Ishikawa (cell line): ENCODE measurements around the gene CHRNA1.
A peak's percentile ranks its signal among the peaks of the same experiment; 100 is the strongest.

ENCODE experiments used
- CEBPB ChIP-seq: IDR thresholded peaks from 2 replicates; pipeline ENCODE4 v1.6.1; 2012
- CREB1 ChIP-seq: IDR thresholded peaks from 2 replicates; pipeline ENCODE4 v1.6.1; 2012; ENCODE audit warnings: low read depth
- EGR1 ChIP-seq: IDR thresholded peaks from 2 replicates; pipeline ENCODE4 v1.6.1; 2012
- EP300 ChIP-seq: IDR thresholded peaks from 2 replicates; pipeline ENCODE4 v1.6.1; 2012; ENCODE audit warnings: borderline replicate concordance
- FOXM1 ChIP-seq: IDR thresholded peaks from 2 replicates; pipeline ENCODE4 v1.6.1; 2012; ENCODE audit warnings: low read depth, borderline replicate concordance
- NFIC ChIP-seq: IDR thresholded peaks from 2 replicates; pipeline ENCODE4 v1.6.1; 2012
- RAD21 ChIP-seq: IDR thresholded peaks from 2 replicates; pipeline ENCODE4 v1.6.1; 2012; ENCODE audit warnings: low read depth
- TAF1 ChIP-seq: IDR thresholded peaks from 2 replicates; pipeline ENCODE4 v1.6.1; 2012; ENCODE audit warnings: low read depth, mild to moderate bottlenecking
- TCF12 ChIP-seq: IDR thresholded peaks from 2 replicates; pipeline ENCODE4 v1.6.1; 2012; ENCODE audit warnings: low read depth
- TEAD4 ChIP-seq: IDR thresholded peaks from 2 replicates; pipeline ENCODE4 v1.6.1; 2012
- YY1 ChIP-seq: IDR thresholded peaks from 2 replicates; pipeline ENCODE4 v1.6.1; 2012; ENCODE audit warnings: low read depth
- ZBTB7A ChIP-seq: IDR thresholded peaks from 2 replicates; pipeline ENCODE4 v1.6.1; 2012; ENCODE audit warnings: low read depth
- TF ChIP-seq, protein P1 (sequence below): IDR thresholded peaks from 2 replicates; pipeline ENCODE4 v1.6.1; 2012
- TF ChIP-seq, protein P2 (sequence below): IDR thresholded peaks from 2 replicates; pipeline ENCODE4 v1.6.1; 2012
- TF ChIP-seq, protein P3 (sequence below): IDR thresholded peaks from 2 replicates; pipeline ENCODE4 v1.6.1; 2012; ENCODE audit warnings: low read depth, mild to moderate bottlenecking

Gene CHRNA1

DNA sequence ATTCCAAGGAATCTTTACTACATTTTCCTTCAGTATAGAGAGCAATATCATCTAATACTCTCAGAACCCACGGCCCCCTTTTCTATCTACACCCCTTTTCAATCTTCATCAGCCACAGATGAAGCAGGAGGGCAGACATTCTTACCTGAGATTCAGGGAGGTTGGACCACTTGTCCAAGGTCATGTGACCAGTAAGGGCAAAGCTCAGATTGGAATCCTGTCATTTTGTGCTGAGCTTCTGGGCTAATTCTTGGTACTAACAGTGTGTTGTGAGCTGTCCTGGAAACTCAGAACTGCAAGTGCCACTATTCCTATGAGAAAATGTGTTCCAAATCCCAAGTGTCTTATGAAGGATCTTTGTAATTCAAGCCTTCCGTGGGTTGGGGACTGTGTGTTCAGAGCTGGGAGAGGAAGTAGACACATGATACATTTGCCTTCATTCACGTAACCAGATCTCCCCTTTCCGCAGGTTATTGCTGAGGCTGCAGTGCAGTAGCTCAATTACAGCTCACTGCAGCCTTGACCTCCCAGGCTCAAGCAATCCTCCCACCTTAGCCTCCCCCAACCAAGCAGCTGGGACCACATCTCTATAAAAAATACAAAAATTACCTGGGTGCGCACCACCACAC, 3.3 kb downstream of the CHRNA1 start:
- TF ChIP-seq CREB1 (no peak), RAD21 (no peak)
- TF ChIP-seq, protein P1, sequence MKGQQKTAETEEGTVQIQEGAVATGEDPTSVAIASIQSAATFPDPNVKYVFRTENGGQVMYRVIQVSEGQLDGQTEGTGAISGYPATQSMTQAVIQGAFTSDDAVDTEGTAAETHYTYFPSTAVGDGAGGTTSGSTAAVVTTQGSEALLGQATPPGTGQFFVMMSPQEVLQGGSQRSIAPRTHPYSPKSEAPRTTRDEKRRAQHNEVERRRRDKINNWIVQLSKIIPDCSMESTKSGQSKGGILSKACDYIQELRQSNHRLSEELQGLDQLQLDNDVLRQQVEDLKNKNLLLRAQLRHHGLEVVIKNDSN: peak; percentile 54; the same call in 1 of the 2 replicates

DNA sequence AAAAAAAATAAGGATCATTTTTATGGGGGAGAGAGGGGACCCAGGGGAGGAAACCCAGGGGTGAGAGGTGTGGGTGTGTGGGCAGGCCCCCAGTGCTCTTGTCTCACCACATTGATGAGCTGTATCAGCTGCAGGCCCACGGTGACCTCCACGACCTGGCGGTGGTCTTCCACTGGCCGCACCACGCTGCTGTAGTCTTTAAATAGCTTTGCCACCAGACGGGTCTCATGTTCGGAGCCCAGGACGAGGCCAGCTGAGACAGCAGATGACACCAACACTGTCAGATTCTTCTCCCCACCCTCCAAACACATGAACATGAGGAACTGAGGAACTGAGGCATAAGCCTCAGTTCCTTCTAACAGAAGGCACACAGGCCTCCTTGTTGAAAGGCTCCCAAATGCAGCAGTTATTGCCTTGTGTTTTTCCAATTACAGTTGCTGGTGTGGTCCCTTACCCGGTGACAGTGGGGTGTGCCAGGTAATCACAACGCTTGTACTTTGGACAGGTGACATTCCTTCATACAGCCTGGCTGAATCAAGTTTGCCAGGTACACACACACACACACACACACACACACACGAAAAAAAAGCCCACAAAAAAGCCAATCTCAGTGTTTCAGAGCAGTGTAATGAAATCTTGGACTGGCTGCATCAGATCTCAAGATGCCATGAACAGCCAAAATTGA, 4.7 kb downstream of the CHRNA1 start:
- no peak for TF ChIP-seq NFIC
- no peak for TF ChIP-seq CREB1

DNA sequence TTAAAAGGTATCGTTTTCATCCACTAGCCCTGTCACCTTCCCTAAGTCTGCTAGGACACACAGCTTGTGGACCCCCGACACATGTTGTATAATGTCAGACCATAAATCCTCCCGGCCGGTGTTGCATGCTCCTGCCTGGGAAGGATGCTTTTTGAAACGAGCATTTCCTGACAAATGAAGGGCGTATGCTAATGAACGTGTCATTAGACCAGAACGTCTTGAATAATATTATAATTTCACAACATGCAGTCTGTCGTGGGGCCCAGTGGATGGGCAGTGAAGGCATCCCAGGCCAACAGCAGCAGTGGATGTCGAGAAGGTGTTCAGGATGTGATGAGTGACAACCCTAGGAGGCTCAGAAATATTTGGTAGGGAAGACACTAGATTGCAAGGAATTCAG, 7.5 kb downstream of the CHRNA1 start:
- TF ChIP-seq TAF1 (no peak), EP300 (no peak), CREB1 (no peak), TCF12 (no peak), TEAD4 (no peak), CEBPB (no peak), RAD21 (no peak), FOXM1 (no peak), EGR1 (no peak), NFIC (no peak), YY1 (no peak)
- TF ChIP-seq, protein P1: no peak
- TF ChIP-seq, protein P2, sequence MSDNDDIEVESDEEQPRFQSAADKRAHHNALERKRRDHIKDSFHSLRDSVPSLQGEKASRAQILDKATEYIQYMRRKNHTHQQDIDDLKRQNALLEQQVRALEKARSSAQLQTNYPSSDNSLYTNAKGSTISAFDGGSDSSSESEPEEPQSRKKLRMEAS: no peak
- TF ChIP-seq, protein P3, sequence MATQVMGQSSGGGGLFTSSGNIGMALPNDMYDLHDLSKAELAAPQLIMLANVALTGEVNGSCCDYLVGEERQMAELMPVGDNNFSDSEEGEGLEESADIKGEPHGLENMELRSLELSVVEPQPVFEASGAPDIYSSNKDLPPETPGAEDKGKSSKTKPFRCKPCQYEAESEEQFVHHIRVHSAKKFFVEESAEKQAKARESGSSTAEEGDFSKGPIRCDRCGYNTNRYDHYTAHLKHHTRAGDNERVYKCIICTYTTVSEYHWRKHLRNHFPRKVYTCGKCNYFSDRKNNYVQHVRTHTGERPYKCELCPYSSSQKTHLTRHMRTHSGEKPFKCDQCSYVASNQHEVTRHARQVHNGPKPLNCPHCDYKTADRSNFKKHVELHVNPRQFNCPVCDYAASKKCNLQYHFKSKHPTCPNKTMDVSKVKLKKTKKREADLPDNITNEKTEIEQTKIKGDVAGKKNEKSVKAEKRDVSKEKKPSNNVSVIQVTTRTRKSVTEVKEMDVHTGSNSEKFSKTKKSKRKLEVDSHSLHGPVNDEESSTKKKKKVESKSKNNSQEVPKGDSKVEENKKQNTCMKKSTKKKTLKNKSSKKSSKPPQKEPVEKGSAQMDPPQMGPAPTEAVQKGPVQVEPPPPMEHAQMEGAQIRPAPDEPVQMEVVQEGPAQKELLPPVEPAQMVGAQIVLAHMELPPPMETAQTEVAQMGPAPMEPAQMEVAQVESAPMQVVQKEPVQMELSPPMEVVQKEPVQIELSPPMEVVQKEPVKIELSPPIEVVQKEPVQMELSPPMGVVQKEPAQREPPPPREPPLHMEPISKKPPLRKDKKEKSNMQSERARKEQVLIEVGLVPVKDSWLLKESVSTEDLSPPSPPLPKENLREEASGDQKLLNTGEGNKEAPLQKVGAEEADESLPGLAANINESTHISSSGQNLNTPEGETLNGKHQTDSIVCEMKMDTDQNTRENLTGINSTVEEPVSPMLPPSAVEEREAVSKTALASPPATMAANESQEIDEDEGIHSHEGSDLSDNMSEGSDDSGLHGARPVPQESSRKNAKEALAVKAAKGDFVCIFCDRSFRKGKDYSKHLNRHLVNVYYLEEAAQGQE: no peak

DNA sequence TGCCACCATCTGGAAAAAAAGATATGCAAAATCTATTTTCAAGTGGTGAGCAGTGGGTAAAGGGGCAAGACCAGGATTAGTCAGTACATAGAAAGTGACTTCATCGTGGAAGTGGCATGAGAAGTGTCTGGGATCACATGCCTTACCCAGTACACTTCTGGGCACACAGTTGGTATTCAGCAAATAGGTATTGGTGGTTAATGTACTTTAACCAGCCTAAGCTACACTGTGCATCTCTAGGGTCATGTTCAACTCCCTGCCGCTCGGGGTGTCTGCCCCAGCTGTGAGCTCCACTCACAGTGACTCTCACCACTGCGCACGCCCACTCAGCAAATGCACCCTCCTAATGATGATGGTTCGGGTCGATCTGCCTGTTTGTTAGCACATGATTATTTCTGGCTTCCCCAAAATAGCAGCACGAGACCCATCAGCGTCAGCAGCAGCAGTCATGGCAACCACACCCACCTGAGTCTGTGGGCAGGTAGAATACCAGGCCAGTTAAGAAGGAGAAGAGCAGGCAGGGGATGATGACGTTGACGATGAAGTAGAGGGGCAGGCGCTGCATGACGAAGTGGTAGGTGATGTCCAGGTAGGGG, 11.1 kb downstream of the CHRNA1 start:
- no peak for TF ChIP-seq TEAD4
- TF ChIP-seq EP300: no peak
- TF ChIP-seq YY1: no peak
- no peak for TF ChIP-seq TCF12
- TF ChIP-seq, protein P3: no peak
- TF ChIP-seq TAF1: no peak
- TF ChIP-seq, protein P2: no peak
- no peak for TF ChIP-seq FOXM1
- TF ChIP-seq, protein P1: no peak
- TF ChIP-seq NFIC: no peak
- TF ChIP-seq EGR1: no peak
- no peak for TF ChIP-seq RAD21
- TF ChIP-seq CEBPB: no peak
- TF ChIP-seq CREB1: no peak
- TF ChIP-seq ZBTB7A: no peak

DNA sequence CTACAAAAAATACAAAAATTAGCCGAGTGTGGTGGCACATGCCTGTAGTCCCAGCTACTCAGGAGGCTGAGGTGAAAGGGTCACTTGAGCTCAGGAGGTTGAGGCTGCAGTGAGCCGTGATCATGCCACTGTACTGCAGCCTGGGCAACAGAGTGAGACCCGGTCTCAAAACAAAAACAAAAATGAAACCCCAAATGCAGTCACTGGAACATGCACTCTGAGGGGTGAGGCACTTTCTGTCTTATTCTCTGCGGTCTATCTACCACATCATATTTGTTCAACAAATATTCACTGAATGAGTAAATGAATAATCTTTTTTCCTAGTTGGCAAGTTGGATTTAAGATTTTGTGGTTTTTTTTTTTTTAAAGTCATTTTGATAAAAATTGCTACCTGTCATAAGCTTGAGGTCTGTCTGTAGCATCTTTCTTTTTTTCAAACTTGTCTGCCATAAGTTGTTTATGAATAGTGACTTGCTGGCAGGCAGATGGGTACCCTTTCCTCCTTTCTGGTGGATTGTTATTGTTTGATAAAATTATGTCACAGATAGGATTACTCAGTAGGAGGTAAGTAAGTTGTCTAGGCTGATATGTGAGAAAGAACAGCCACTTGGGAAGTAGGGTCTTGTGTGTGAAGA, 11.8 kb downstream of the CHRNA1 start:
- TF ChIP-seq, protein P1: no peak
- TF ChIP-seq, protein P3: no peak
- TF ChIP-seq ZBTB7A (no peak), EGR1 (no peak), EP300 (no peak), CEBPB (no peak), TEAD4 (no peak), TAF1 (no peak), FOXM1 (no peak)
